Stimulated activated CD4-positive, alpha-beta T cell treated with anti-CD3 and anti-CD28 coated beads, Interleukin-12 subunit alpha, Interleukin-12 subunit beta, amount 100 ng/mL, for 24 hours (primary cell): ENCODE results near the gene LEF1.

Experiments used
- DNase-seq, 2 experiments: peaks; one replicate each; pipeline ENCODE4 v3.0.0-alpha.2; 2020; ENCODE audit warnings: low read depth in 2 of 2

Gene LEF1

DNA sequence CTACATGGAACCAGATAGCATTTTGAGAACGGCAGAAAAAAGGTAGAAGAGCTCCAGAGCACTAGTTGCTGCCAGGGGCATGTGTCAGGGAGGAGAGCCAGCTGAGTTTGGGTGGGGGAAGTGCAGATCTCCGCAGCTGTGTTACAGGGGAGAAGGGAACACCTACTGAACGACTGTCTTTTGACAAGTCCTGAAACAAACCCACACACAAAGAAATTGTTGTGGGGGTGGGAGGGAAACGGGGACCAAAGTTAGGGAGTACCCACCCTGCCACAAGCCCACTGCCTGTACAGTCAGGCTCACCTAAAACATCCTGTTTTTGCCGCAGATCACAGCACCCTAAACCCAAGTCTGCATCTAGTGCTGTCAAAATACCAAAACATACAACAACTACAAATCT is 55.5 kb downstream of the LEF1 start:
- no peak for DNase-seq

GRCh38 chr4:108111781-108112180 is 57.0 kb downstream of the LEF1 start:
- DNase-seq: no peak

DNA sequence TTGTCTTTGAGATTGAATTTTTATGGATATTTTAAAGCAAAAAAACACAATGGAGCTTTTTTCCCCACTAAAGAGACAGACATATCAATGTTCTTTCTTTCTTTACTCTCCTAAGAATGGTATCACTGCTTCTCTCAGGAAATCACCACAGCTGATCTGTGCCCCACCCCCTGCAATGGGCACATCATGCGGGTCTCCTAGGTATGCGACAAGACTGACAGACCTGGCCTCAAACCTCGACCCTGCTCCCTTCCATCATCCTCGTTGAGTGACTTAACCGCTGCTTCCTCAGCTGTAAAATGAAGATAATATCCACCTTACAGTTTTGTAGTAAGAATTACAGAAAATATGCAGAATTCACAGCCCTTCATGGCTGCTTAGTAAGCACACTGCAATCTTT is 58.3 kb downstream of the LEF1 start:
- DNase-seq: no peak

DNA sequence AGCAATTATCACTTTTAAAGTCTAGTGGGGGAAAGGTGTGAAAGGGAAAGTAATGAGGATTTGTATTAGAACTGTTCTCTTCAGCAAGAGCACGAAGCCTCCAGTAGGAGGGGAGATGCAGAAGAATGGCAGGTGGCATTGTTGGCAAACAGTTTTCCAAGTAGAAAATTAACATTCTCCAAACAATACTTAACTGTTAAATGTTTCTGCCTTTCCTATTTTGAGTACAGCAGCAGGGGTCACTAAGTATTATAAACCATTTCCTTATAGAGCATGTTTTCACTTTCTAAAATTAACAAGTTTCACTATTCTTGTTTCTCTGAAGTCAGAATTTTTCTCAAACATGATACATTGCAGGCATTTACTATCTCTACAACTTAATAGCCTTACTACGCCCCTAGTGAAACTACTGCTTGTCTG is 58.7 kb downstream of the LEF1 start:
- DNase-seq: no peak

GRCh38 chr4:108109111-108109510 is 59.6 kb downstream of the LEF1 start:
- DNase-seq: no peak

GRCh38 chr4:108107729-108108382 is 60.9 kb downstream of the LEF1 start:
- no peak for DNase-seq

DNA sequence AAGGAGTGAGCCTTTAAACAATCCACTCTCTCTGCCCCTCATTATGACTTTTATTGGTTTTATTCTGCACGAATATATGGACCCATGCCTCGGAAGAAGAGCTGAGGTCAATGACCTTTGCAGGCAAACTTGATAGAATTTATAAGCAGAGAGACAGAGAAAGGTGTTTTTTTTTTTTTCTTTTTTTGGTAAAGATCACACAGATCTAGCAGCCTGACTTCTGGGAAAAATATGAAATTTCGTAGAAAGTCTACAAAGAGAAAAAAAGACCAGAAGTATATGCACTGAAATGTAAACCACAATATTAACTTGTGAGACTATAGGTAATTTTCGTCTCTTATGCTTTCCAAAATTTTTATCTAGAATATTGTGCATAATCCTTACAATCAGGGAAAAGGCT is 61.6 kb downstream of the LEF1 start:
- DNase-seq: no peak

- no peak for DNase-seq
Observed at GRCh38 chr4:108106186-108106585, 62.5 kb downstream of the LEF1 start.

DNA sequence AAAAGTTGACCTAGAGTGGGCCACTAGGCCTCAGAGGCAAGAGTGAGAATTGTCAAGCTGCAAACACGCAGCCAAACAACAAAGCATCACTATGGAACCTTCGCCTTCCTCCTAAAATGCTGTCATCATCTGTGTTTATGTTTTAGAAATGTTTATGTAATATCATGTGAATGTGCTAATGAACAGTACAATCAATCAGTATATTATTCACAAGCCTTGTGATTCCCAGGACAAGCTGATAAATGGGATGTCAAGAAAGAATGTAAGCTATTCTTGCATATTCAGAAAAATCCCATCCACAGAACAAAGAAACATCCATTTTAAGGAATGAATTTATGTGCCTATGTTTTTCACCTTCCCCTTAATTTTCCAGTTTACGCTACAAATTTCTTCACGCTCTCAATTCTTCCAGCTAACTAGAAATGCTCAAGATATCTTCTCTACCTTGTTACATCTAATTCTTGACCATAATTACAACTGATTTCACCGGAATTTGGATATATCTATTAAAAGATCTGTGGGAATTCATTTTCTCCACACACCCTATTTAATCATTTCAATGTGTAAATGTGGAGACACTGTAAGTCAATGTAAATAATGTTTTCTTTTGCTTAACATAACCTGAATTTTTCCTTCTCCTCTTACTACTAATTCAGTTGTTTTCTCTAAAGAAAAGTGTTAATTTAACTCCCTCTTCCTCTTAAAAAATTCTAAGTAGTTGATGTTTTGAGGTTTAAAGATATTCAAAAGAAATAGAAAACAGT is 65.5 kb downstream of the LEF1 start:
- DNase-seq: no peak

DNA sequence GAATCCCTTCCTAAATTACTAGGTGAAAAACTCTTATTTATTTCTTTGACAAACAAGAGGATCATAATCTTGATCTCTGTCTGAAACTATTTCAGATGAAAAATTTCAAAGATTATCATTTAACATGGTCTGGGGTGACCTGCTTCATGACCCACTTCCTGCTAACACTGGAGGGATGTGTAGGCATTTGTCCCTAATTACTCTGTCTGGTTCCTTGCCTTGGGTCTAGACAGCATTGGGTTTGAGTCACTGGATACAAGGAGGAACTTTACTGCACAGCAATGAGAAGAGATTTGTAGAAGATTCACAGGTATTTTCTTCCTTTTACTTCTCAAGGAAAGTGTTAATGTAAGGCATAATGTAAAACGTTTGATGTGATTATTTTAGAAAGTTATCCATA is 67.9 kb downstream of the LEF1 start:
- DNase-seq: no peak

- DNase-seq: no peak
Observed at GRCh38 chr4:108099838-108100237, 68.9 kb downstream of the LEF1 start.

- no peak for DNase-seq
Observed at GRCh38 chr4:108097990-108098553, 70.7 kb downstream of the LEF1 start.

DNA sequence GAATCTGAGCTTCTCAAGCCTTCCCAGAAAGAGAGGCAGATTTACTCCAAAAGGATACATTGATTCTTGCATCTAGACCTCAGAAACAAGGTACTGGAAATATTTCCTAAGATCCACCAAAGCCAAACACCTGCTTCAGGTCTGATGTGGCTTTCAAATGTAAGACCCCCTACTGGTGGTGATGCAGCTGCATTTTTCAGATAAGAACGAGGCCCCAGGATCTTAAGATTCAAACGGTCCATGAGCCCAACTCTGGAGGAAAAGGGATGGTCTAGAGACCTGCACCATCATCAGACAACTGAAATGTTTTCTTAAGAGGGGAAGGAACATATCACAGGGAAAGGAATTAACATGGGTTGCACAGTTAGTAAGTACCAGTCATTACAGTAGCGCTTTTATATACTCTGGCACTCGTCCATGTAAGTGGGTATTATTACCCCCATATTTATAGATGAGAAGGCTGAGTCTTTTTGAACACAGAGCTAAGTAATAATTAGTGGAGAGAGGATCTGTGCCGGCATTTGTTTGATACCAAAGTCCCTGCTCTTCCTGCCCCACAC is 73.7 kb downstream of the LEF1 start:
- DNase-seq: no peak

- no peak for DNase-seq
Observed at GRCh38 chr4:108094131-108094530, 74.6 kb downstream of the LEF1 start.

- DNase-seq: no peak
Observed at GRCh38 chr4:108092288-108092687, 76.4 kb downstream of the LEF1 start.

DNA sequence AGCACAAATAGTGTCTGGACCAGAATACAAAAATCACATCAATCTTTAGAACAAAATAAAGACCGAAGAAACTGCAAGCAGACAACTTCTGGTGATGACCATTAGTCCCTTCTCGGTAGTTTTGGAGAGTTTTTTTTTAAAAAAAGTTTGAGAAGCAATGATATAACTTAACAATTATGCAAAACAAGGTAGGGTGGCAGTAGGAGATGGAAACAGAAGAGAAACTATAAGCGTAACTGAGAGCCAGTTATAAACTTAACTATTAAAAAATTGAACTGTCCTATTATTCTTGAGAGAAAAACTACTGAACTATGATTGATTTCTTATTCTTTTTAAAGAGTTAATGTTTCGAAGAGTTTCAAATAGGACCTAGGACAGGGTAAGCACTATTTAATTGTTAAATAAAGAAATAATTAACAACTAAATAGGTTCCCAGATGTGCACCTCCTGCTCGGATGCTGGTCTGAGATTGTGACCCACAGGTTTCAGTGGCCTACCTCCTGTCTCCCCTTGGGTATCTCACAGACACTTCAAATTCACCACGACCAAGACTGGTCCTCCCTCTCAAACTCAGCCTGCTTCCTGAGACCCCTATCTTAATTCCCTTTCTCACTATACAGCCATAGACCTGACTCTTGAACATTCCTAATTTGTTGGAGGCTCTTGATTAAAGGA is 81.3 kb downstream of the LEF1 start:
- DNase-seq: no peak

- no peak for DNase-seq
Observed at GRCh38 chr4:108081256-108081655, 87.5 kb downstream of the LEF1 start.

- DNase-seq: no peak
Observed at GRCh38 chr4:108080747-108081146, 88.0 kb downstream of the LEF1 start.

DNA sequence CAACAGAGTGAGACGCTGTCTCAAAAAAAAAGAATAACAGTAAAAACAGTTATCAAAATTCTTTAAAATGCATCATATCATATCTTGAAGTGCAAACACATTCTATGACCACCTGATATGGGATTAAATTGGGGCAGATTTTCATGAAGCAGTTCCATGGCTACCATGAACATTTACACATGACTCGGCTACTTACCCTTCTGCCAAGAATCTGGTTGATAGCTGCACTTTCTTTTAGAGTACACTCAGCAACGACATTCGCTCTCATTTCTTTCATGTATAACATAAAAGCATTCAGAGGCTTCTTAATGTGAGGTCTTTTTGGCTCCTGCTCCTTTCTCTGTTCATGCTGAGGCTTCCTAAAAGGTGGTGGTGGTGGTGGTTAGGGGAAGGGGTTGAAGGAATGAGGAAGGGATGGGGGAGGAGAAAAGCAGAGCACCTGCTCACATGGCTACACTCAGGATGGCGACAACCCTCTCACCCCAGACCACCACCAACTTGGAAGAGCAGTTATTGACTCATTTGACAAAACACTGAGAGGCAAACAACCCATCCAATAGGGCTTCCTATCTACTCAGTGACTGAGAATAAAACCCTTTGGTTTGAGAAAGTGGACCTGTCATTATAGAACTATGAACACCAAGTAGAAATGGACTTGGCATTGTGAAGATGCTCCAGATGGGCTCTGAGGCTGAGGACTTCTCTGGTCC is 90.6 kb downstream of the LEF1 start:
- no peak for DNase-seq

DNA sequence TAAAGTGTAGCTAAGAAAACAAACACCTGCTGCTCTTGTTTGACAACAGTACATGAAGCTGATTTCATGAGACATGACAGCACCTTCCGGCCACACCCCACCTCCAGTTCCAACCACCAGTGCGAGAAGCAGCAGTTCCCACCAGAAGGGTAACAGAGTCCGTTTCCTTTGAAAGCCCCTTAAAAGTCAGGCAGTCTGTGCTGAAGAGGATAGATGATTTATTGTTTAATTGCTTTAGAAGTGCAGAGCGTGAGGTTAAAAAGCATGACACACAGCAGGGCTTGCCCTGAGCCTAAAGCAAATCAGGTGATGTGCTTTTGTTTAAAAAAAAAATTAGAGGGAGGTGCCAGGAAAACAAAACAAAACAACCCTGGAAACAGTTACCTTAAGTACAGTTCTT is 96.4 kb downstream of the LEF1 start:
- peak in 1 of 2 experiments; percentile 23 for DNase-seq

GRCh38 chr4:108070775-108071174 is 98.0 kb downstream of the LEF1 start:
- no peak for DNase-seq

DNA sequence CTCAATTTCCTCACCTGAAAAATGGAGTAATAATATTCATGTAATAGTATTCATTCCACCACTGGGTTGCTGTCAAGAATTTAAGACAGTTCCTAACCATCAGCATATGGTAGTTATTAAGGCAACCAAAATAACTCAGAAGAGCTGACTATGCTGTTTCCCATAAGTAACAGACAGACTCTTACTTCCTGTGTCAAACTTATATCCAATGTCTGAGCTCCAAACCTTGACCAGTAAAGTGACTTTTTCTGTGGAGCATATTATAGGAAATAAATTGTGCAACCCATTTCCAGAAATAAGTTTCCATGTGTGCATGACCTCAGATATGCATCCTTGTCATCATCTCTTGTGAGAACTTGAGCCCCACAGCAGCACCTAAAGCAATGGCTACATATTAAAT is 100.3 kb downstream of the LEF1 start:
- no peak for DNase-seq
